K562 (cell line): ENCODE measurements around the gene TTLL10. TPM values are rescaled to one million over a fixed set of nuclear protein-coding genes. Genes with fewer than 3 reads are reported as not detected.
A peak's percentile ranks its signal among the peaks of the same experiment; 100 is the strongest.

Experiments
- ATAC-seq: fragments of 200-7000 bp; cut with Tn5 transposase; 3 replicates; pipeline ENCODE4 v1.9.1; 2020; ENCODE audit warnings: moderate library complexity
- BruUV-seq: library from RNA; stranded (reverse); fragments of 400-500 nt; replicated peaks from 2 replicates; lab custom pipeline; 2021; lab: Mats Ljungman, UMichigan
- CTCF ChIA-PET: fragments of 300-600 bp; formaldehyde crosslinking; extraction: SDS; loops from one replicate; lab custom pipeline; 2021; ENCODE audit warnings: low intra/inter-chr PET ratio; lab: Yijun Ruan, JAX
- POLR2A ChIA-PET: fragments of 300-600, 350-650 bp; sonication (Branson Sonifier 250); formaldehyde crosslinking; extraction: SDS; loops from one replicate; lab custom pipeline; 2021; ENCODE audit warnings: antibody characterized with exemption, inconsistent platforms; lab: Yijun Ruan, JAX
- DNase-seq, 4 experiments: peaks; one replicate each; pipeline versions ENCODE4 v3.0.0 to v3.0.0-alpha.2; 2011 to 2018; ENCODE audit warnings: low spot score in 3 of 4, mixed read lengths in 3 of 4; ENCODE audit errors: extremely low read depth in 1 of 4
- FAIRE-seq: peaks from 2 replicates; lab custom pipeline; 2011; peaks lifted over from hg19 to GRCh38; lab: Jason Lieb, UNC
- H2AFZ ChIP-seq: 2 replicates; pipeline ENCODE4 v1.6.0; 2011; ENCODE audit warnings: low read depth, low read length, control low read depth, inconsistent platforms
- H3K27ac ChIP-seq: fragments of 200-600 bp; 3 replicates; pipeline ENCODE4 v1.8.0; 2011; ENCODE audit warnings: low read depth, mild to moderate bottlenecking, control low read depth, inconsistent platforms, low read length, moderate library complexity, mixed read lengths; ENCODE audit errors: extremely low read depth
- H3K27me3 ChIP-seq, 2 experiments: fragments of 300-600 bp in 1 of 2; 2 replicates in 1 of 2; 3 replicates in 1 of 2; pipeline versions ENCODE4 v1.6.0 to v1.8.0; 2011; ENCODE audit warnings: inconsistent platforms in 2 of 2, low read length in 2 of 2, mild to moderate bottlenecking in 1 of 2, mixed read lengths in 1 of 2, moderate library complexity in 1 of 2; ENCODE audit not compliant: control insufficient read depth in 2 of 2, insufficient read depth in 2 of 2
- H3K36me3 ChIP-seq: fragments of 300-600 bp; 3 replicates; pipeline ENCODE4 v1.8.0; 2011; ENCODE audit warnings: mild to moderate bottlenecking, low read length, inconsistent platforms; ENCODE audit not compliant: control insufficient read depth, insufficient read depth
- H3K4me1 ChIP-seq, 2 experiments: fragments of 200-600 bp in 1 of 2; replicated peaks in 1 of 2; 2 replicates in 1 of 2; 3 replicates in 1 of 2; pipeline versions ENCODE4 v1.5.1 to v1.8.0; 2011; ENCODE audit warnings: inconsistent platforms in 2 of 2, low read length in 2 of 2, mild to moderate bottlenecking in 1 of 2, mixed read lengths in 1 of 2, moderate library complexity in 1 of 2; ENCODE audit not compliant: control insufficient read depth in 2 of 2, insufficient read depth in 2 of 2
- H3K4me2 ChIP-seq: 2 replicates; pipeline ENCODE4 v1.6.1; 2011; ENCODE audit warnings: low read length, control low read depth, inconsistent platforms, mixed read lengths; ENCODE audit not compliant: insufficient read depth
- H3K4me3 ChIP-seq: fragments of 200-600 bp; sonication (generic), shearing (Covaris generic); 2 replicates; pipeline ENCODE4 v1.5.1; 2016; ENCODE audit warnings: control low read depth, inconsistent platforms
- H3K79me2 ChIP-seq: fragments of 200-600 bp; 3 replicates; pipeline ENCODE4 v1.8.0; 2011; ENCODE audit warnings: low read length, inconsistent platforms; ENCODE audit not compliant: control insufficient read depth, insufficient read depth
- H3K9ac ChIP-seq, 2 experiments: 2 replicates each; pipeline versions ENCODE4 v1.6.0 to v1.6.1; 2011; ENCODE audit warnings: low read depth in 2 of 2, low read length in 2 of 2, control low read depth in 1 of 2, inconsistent platforms in 1 of 2, mild to moderate bottlenecking in 1 of 2, mixed read lengths in 1 of 2; ENCODE audit not compliant: insufficient read depth in 1 of 2
- H3K9me1 ChIP-seq: one replicate; pipeline ENCODE4 v1.6.0; 2011; ENCODE audit warnings: inconsistent platforms, mild to moderate bottlenecking, low read length, moderate library complexity; ENCODE audit not compliant: control insufficient read depth, insufficient read depth
- H3K9me3 ChIP-seq: replicated peaks from 2 replicates; pipeline ENCODE4 v1.5.1; 2011; ENCODE audit warnings: low read depth, low read length, inconsistent platforms; ENCODE audit not compliant: control insufficient read depth, insufficient read depth
- H4K20me1 ChIP-seq: replicated peaks from 2 replicates; pipeline ENCODE4 v1.6.1; 2011; ENCODE audit warnings: low read length, inconsistent platforms, mixed read lengths; ENCODE audit not compliant: control insufficient read depth, insufficient read depth
- GATAD2B ChIP-seq: fragments of 450-650 bp; IDR thresholded peaks from 2 replicates; pipeline ENCODE4 v1.6.1; 2017; ENCODE audit warnings: mild to moderate bottlenecking, borderline replicate concordance
- HMGN3 ChIP-seq: IDR thresholded peaks from 2 replicates; pipeline ENCODE4 v1.6.1; 2011; ENCODE audit warnings: borderline replicate concordance, low read depth, mild to moderate bottlenecking, mixed read lengths, low read length; ENCODE audit not compliant: insufficient read length; ENCODE audit errors: extremely low read depth
- NFRKB ChIP-seq: fragments of 450-650 bp; IDR thresholded peaks from 2 replicates; pipeline ENCODE4 v1.6.1; 2016; ENCODE audit warnings: low read depth
- POLR2G ChIP-seq: fragments of 200-400 bp; formaldehyde crosslinking; IDR thresholded peaks from 2 replicates; pipeline ENCODE4 v1.6.1; 2017; ENCODE audit warnings: low read depth, mild to moderate bottlenecking, antibody characterized with exemption, low read length, moderate library complexity
- PYGO2 ChIP-seq: fragments of 450-650 bp; IDR thresholded peaks from 2 replicates; pipeline ENCODE4 v1.6.1; 2016; ENCODE audit warnings: mild to moderate bottlenecking, missing genetic modification characterization, moderate library complexity, missing compliant biosample characterization
- RBFOX2 ChIP-seq: fragments of 200-400 bp; formaldehyde crosslinking; IDR thresholded peaks from 2 replicates; pipeline ENCODE4 v1.6.1; 2017; ENCODE audit warnings: low read depth, mild to moderate bottlenecking, low read length, moderate library complexity
- SLC30A9 ChIP-seq: fragments of 250-450 bp; sonication (Bioruptor Pico); IDR thresholded peaks from 2 replicates; pipeline ENCODE4 v1.8.0; 2022; ENCODE audit warnings: mild to moderate bottlenecking, moderate library complexity
- WGBS: fragments of 100-300 bp; shearing (Covaris generic); methylation state at CpG from one replicate; pipeline ENCODE4 v1.1.6; 2016; ENCODE audit warnings: low coverage, mixed read lengths; ENCODE audit not compliant: insufficient coverage; ENCODE audit errors: missing lambda C conversion rate; 5-methylcytosine and 5-hydroxymethylcytosine counted together
- in situ Hi-C: fragments of 300-500 bp; cut with MboI; formaldehyde crosslinking; loops from 4 replicates; pipeline ENCODE4 v1.15.0; 2018; ENCODE audit warnings: inconsistent platforms, mixed read lengths
- intact Hi-C: fragments of 100-400 bp; cut with micrococcal nuclease; formaldehyde crosslinking; loops from 2 replicates; pipeline ENCODE4 v1.14.2; 2022
- polyA plus RNA-seq, 8 experiments: library from polyadenylated mRNA; depleted of rRNA in 4 of 8; stranded (reverse) in 5 of 8; unstranded in 3 of 8; fragments of >200 nt; fragmentation: Nextera tagmentation in 2 of 8; fragmentation: Illumina TruSeq in 1 of 8; extraction: Ambion mirVana in 2 of 8; extraction: Trizol in 1 of 8; gene quantifications; 2 replicates each; pipeline versions ENCODE4 v1.2.1 to v1.2.3, GENCODE V29; 2011 to 2014; ENCODE audit warnings: inconsistent platforms in 1 of 8, missing spikeins in 1 of 8
- total RNA-seq, 7 experiments: library from RNA; depleted of rRNA in 6 of 7; stranded (reverse); fragments of >200 nt in 6 of 7; fragmentation: Illumina TruSeq in 2 of 7; extraction: Trizol in 2 of 7; gene quantifications; 2 replicates each; pipeline versions ENCODE4 v1.2.1 to v1.2.3, GENCODE V29; 2011 to 2021; ENCODE audit warnings: low replicate concordance in 1 of 7
- TF ChIP-seq, protein P1 (sequence below): IDR thresholded peaks from 3 replicates; pipeline ENCODE4 v1.6.1; 2011; ENCODE audit warnings: borderline replicate concordance, mild to moderate bottlenecking; ENCODE audit not compliant: insufficient read length, insufficient read depth

The TTLL10 gene
- total and polyA plus RNA-seq, 9 of the 15 experiments (the other 6 are each of a cell fraction or from before 2014, with no cell fraction given) = not detected

DNA sequence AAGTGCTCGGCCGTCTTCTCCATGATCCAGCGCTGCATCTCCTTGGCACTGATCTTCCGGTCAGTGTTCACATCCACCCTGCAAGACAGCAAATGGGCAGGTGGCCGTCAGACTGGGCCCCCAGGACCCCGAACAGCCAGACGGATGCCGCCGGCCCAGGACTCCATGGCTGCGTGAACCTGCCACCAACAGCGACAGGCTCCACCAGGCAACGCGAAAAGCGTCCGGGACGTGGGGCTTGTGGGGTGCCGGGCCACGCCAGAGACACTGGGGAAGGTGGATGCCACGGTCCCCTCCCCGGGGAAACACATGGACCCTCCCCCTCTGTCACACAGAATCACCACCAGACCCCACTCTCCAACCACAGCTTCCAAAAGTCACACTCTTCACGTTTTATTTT, 50.2 kb downstream of the TTLL10 start:
- Histone ChIP-seq H3K9me3 (no peaks in the 10 kb centered on the region), H3K79me2 (peaks cover 49% of the 10 kb centered on the region), H3K4me2 (no peak overlapping the region), H3K27me3 (no peaks in the 10 kb centered on the region), H4K20me1 (peaks cover 9% of the 10 kb centered on the region; the same call in 1 of the 2 replicates), H2AFZ (no peak overlapping the region), H3K27ac (no peak overlapping the region), H3K4me3 (no peak overlapping the region), H3K36me3 (peaks cover 97% of the 10 kb centered on the region; the same call in 2 of the 3 replicates), H3K4me1 (peaks cover 0 to 63% of the 10 kb centered on the region in 2 experiments; a peak in 2 of 5 replicates), H3K9me1 (no peaks in the 10 kb centered on the region), H3K9ac (0 out of 4 replicates have a peak overlapping the region, but pooled peaks of 1 of the 2 experiments have one; percentile 2)
- FAIRE-seq (no peak), ATAC-seq (no peak), DNase-seq (no peak)
- intact Hi-C loops = no loop called here
- in situ Hi-C loops = no loop called here
- no TSS peak for BruUV-seq
- CTCF ChIA-PET = no interaction called here
- WGBS = 95% methylated on average over 20 of the region's 21 CpGs
- POLR2A ChIA-PET = interaction anchor here (1.2 kb wide), 1 partner anchor 11 kb away, joined by 3 read pairs; no protein-coding TSS in a partner anchor
- no peak for TF ChIP-seq GATAD2B
- no peak for TF ChIP-seq HMGN3
- peak; percentile 51 for TF ChIP-seq POLR2G
- TF ChIP-seq, protein P1, sequence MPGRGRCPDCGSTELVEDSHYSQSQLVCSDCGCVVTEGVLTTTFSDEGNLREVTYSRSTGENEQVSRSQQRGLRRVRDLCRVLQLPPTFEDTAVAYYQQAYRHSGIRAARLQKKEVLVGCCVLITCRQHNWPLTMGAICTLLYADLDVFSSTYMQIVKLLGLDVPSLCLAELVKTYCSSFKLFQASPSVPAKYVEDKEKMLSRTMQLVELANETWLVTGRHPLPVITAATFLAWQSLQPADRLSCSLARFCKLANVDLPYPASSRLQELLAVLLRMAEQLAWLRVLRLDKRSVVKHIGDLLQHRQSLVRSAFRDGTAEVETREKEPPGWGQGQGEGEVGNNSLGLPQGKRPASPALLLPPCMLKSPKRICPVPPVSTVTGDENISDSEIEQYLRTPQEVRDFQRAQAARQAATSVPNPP = no peak
- TF ChIP-seq PYGO2 (tag) = no peak
- TF ChIP-seq SLC30A9 (CRISPR knock-in tag) = no peak
- 0 out of 2 replicates have a peak, but pooled peaks have one; percentile 38 for TF ChIP-seq RBFOX2
- no peak for TF ChIP-seq NFRKB
